ENCODE data around the gene LPP. TPM values are rescaled to one million over a fixed set of nuclear protein-coding genes. Genes with fewer than 3 reads are reported as not detected.

The LPP gene
- total RNA-seq, 1 donor from 2014 or later = 184 TPM

DNA sequence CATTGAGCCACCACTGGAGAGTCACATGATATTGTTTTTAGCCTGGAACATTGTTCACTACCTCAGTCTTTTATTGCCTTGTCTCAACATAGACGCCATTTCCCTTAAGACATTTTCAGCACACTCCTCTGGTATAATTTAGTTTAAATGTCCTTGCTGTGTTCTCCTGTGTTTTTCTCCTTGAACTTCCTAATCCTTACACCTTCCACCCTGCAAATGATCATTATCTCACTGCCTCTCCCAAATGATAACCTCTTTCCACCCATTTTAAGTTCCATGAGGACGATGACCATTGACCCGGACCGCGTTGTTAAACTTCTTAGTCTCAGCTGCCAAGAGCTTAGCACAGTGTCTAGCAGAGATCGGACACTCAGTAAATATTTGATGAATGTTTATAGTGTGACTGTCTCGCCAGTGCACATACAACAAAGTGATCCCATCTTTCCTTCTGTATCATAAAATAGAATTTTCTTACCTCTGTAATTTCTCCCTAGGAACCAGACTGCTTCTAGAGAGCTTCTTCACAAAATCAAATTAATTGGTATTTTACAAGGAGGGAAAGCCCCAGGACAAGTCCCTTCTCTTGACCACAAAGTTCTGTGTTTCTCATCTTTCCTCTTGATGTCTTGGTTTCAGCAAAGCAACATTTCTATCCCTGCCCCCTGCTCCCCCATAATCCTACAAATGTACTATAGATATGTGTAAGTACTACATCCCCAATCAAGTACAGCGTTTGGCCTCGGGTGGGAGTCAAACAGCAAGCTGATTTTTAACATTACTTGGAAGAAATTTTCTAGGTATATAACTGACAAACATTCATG lies 429.6 kb downstream of the LPP start:
- H3K27ac Mint-ChIP-seq (ENCODE audit: unreplicated experiment) = no peak overlapping the region

GRCh38 chr3:188584162-188584529 lies 430.2 kb downstream of the LPP start:
- Mint-ChIP-seq H3K27me3 (ENCODE audit: unreplicated experiment) (no peaks in the 10 kb centered on the region), H3K9me3 (ENCODE audit: unreplicated experiment) (no peaks in the 10 kb centered on the region), H3K4me3 (ENCODE audit: unreplicated experiment) (no peak overlapping the region), H3K36me3 (ENCODE audit: unreplicated experiment) (peaks cover 2% of the 10 kb centered on the region), H3K27ac (ENCODE audit: unreplicated experiment) (no peak overlapping the region), H3K4me1 (ENCODE audit: unreplicated experiment) (peaks cover 6% of the 10 kb centered on the region)
- TF ChIP-seq CTCF (IDR thresholded peaks at IDR 0.05) = no peak
- no peak for DNase-seq (ENCODE audit: extremely low spot score, unreplicated experiment)

More for the DNA sequence above, 429.6 kb downstream of the LPP start:
- no peaks in the 10 kb centered on the region for H3K27me3 Mint-ChIP-seq (ENCODE audit: unreplicated experiment)
- peaks cover 6% of the 10 kb centered on the region for H3K36me3 Mint-ChIP-seq (ENCODE audit: unreplicated experiment)
- no peak for TF ChIP-seq CTCF (IDR thresholded peaks at IDR 0.05)
- peaks cover 12% of the 10 kb centered on the region for H3K4me1 Mint-ChIP-seq (ENCODE audit: unreplicated experiment)
- no peaks in the 10 kb centered on the region for H3K9me3 Mint-ChIP-seq (ENCODE audit: unreplicated experiment)
- DNase-seq (ENCODE audit: extremely low spot score, unreplicated experiment) = no peak
- no peak overlapping the region for H3K4me3 Mint-ChIP-seq (ENCODE audit: unreplicated experiment)

DNA sequence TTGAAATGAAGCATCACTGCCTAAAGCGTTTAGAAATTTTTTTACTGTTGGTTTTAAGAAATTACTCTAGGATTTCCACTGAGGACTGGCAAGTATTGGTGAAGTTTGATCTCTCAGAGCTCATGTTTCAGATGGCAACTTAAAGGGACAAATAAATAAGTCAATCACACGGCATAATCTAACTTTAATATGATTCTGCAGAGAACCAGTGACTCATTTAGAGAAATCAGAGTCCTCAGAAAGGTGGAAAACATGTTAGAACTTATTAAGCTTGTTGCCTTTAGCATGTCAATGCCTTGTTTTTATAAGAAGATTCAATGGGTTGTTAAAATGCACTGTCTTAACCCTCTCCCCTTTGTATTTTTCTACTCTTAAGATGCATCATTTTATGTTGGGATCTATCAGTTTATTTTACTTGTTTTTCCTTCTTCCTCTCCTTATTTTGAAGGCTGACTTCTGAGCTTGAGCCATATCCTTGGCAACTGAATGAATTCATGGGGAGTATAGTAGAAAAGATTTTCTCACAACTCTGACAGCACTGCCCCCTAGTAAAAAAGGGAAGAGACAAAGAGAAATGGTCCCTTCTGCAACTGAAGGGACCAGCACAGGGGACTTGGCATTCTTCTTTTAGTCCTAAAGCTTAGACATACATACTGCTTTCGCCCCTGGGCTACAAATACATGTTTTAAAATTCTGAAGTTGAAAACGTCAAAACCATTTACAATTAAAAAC lies 431.2 kb downstream of the LPP start:
- DNase-seq (ENCODE audit: extremely low spot score, unreplicated experiment) = no peak
- peak overlapping the region; percentile 67 for H3K4me3 Mint-ChIP-seq (ENCODE audit: unreplicated experiment)
- H3K36me3 Mint-ChIP-seq (ENCODE audit: unreplicated experiment) = peaks cover 2% of the 10 kb centered on the region
- H3K4me1 Mint-ChIP-seq (ENCODE audit: unreplicated experiment) = peaks cover 6% of the 10 kb centered on the region
- no peaks in the 10 kb centered on the region for H3K9me3 Mint-ChIP-seq (ENCODE audit: unreplicated experiment)
- H3K27me3 Mint-ChIP-seq (ENCODE audit: unreplicated experiment) = no peaks in the 10 kb centered on the region
- peak; percentile 45 for TF ChIP-seq CTCF (IDR thresholded peaks at IDR 0.05)
- H3K27ac Mint-ChIP-seq (ENCODE audit: unreplicated experiment) = no peak overlapping the region

DNA sequence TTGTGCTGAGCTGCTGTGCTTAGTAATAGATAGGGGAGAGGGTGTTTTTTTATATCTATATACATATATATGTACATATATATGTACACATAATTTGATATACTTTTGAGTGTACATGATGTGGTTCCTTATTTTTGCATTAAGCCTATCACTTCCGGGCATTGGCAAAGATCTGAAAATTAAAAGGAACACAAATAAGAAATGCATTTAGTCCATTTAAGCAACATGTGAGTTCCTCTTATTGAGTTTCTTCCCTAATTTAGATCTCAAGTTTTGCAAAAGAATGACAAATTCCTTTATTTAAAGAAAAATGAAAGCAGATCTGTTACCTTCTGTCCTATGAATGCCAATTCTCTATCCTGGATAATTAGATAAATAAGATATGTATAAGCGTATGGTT lies 435.1 kb downstream of the LPP start:
- Mint-ChIP-seq H3K36me3 (ENCODE audit: unreplicated experiment) (no peaks in the 10 kb centered on the region), H3K4me1 (ENCODE audit: unreplicated experiment) (peaks cover 32% of the 10 kb centered on the region), H3K4me3 (ENCODE audit: unreplicated experiment) (no peak overlapping the region), H3K27ac (ENCODE audit: unreplicated experiment) (no peak overlapping the region), H3K27me3 (ENCODE audit: unreplicated experiment) (no peaks in the 10 kb centered on the region), H3K9me3 (ENCODE audit: unreplicated experiment) (no peaks in the 10 kb centered on the region)
- TF ChIP-seq CTCF (IDR thresholded peaks at IDR 0.05) = no peak
- no peak for DNase-seq (ENCODE audit: extremely low spot score, unreplicated experiment)

DNA sequence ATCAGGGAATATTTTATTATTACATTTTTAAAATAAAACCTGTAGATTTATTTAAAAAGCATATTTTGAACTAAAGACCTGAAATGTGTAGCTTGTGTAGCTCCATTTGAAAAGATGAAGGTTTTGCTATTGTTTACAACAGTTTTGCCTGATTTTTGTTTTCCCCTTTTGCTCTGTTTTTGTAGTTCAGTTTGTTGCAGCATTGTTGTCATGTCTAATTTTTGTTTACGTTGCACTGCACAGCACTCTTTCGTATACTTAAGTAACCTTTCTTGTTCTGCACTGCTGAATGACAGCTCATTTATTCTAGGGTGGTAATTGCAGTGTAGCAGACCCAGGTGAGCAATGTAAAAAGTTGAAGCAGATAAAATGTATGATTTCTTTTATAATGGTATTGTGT lies 435.8 kb downstream of the LPP start:
- H3K9me3 Mint-ChIP-seq (ENCODE audit: unreplicated experiment) = no peaks in the 10 kb centered on the region
- no peaks in the 10 kb centered on the region for H3K36me3 Mint-ChIP-seq (ENCODE audit: unreplicated experiment)
- peaks cover 37% of the 10 kb centered on the region for H3K4me1 Mint-ChIP-seq (ENCODE audit: unreplicated experiment)
- no peaks in the 10 kb centered on the region for H3K27me3 Mint-ChIP-seq (ENCODE audit: unreplicated experiment)
- H3K4me3 Mint-ChIP-seq (ENCODE audit: unreplicated experiment) = no peak overlapping the region
- no peak for DNase-seq (ENCODE audit: extremely low spot score, unreplicated experiment)
- H3K27ac Mint-ChIP-seq (ENCODE audit: unreplicated experiment) = peak overlapping the region; percentile 23
- no peak for TF ChIP-seq CTCF (IDR thresholded peaks at IDR 0.05)

Data from osteocyte (in vitro differentiated cells).